GM13976 (cell line): ENCODE measurements around the gene COL11A2.
A peak's percentile ranks its signal among the peaks of the same experiment; 100 is the strongest.

Experiments used
- DNase-seq: peaks from one replicate; pipeline ENCODE4 v3.0.0; 2012; ENCODE audit warnings: low spot score
- CTCF ChIP-seq: IDR thresholded peaks from 2 replicates; pipeline ENCODE4 v1.5.1; 2012; ENCODE audit warnings: borderline replicate concordance, mild to moderate bottlenecking; ENCODE audit not compliant: insufficient read depth; ENCODE audit errors: extremely low read depth, missing control alignments, control extremely low read depth
- in situ Hi-C: fragments of 300-500 bp; cut with MboI; formaldehyde crosslinking; loops from one replicate; pipeline ENCODE4 v1.12.0; 2022; ENCODE audit warnings: low sequenced_read_pairs, mixed read lengths, inconsistent platforms; ENCODE audit not compliant: unreplicated experiment

The COL11A2 gene

GRCh38 chr6:33167374-33168283, 24.6 kb downstream of the COL11A2 start:
- in situ Hi-C loops: no loop called here
- no peak for TF ChIP-seq CTCF
- DNase-seq: no peak

GRCh38 chr6:33166811-33167210, 25.5 kb downstream of the COL11A2 start:
- no peak for TF ChIP-seq CTCF
- in situ Hi-C loops: no loop called here
- no peak for DNase-seq

DNA sequence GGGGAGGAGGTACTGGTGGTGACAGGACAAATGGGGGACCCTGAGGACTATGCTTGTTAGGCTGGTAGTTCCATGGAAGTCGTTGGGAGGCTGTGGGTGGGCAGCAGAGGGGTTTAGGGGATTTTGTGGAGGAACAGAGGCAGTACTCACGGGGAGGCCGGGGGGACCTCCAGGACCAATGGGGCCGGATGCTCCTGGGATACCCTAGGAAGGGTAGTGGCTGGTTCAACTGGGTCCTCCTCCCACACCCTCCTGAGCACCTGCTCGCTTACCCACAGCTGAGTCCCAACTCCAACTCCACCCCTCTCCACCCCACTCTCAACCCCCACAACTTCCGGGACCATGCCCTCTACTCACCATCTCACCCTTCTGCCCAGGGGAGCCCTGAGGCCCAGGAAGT, 25.9 kb downstream of the COL11A2 start:
- in situ Hi-C loops: no loop called here
- no peak for DNase-seq
- no peak for TF ChIP-seq CTCF

GRCh38 chr6:33165581-33166258, 26.5 kb downstream of the COL11A2 start:
- DNase-seq: peak; percentile 32
- in situ Hi-C loops: no loop called here
- TF ChIP-seq CTCF: no peak

DNA sequence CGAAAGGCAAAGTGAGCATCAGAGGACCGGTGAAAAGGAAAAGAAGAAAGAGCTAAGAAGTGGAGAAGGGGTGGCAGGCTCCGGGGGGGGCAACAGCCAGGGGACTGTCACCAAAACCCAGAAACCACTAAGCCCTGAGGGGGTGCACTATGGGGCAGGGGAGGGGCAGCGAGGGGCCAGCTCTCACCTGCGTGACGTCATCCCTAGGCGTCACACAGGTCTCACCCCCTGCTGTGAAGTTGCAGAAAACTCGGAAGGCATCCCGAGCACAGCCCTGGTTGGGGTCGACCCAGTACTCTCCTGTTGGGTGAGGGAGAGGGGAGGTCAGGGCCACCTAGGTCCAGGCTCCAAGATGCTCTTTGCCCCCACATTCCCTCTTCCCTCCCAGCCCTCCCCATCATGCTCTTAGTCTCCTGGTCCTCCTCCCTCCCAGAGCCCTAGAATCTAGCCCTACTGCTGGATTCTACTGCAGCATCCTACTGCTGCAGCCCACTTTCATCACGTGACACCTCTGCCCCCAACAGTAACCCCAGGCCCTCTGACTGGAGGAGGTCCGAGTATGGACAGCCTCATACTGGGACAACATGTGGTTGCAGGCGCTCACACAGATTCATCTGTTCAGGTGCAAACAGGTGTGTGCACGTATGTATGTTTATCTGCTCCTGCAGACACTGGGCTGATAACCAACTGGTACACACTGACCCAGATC, 27.4 kb downstream of the COL11A2 start:
- no peak for DNase-seq
- in situ Hi-C loops: no loop called here
- TF ChIP-seq CTCF: no peak

- TF ChIP-seq CTCF: no peak
- in situ Hi-C loops: no loop called here
- no peak for DNase-seq
Measured at GRCh38 chr6:33164176-33164575, 28.1 kb downstream of the COL11A2 start.
